Cardiac fibroblast (primary cell): ENCODE data around the gene TNFRSF17.

ENCODE experiments used
- DNase-seq, 2 donors: peaks; one replicate each; pipeline versions ENCODE4 v3.0.0 to v3.0.0-alpha.2; 2010; ENCODE audit warnings: low read depth in 2 of 2
- H3K4me3 ChIP-seq, 2 donors: replicated peaks in 1 of 2; 1 replicate in 1 of 2; 2 replicates in 1 of 2; pipeline ENCODE4 v1.5.1; 2011; ENCODE audit warnings: low read depth in 2 of 2, low read length in 2 of 2, mild to moderate bottlenecking in 2 of 2, moderate library complexity in 1 of 2
- TF ChIP-seq, protein P1 (sequence below): IDR thresholded peaks from one replicate; pipeline ENCODE4 v1.5.1; 2011; ENCODE audit warnings: low read depth, mild to moderate bottlenecking, low read length, inconsistent platforms

The TNFRSF17 gene

GRCh38 chr16:11986521-11987057, 21.6 kb downstream of the TNFRSF17 start:
- TF ChIP-seq, protein P1, sequence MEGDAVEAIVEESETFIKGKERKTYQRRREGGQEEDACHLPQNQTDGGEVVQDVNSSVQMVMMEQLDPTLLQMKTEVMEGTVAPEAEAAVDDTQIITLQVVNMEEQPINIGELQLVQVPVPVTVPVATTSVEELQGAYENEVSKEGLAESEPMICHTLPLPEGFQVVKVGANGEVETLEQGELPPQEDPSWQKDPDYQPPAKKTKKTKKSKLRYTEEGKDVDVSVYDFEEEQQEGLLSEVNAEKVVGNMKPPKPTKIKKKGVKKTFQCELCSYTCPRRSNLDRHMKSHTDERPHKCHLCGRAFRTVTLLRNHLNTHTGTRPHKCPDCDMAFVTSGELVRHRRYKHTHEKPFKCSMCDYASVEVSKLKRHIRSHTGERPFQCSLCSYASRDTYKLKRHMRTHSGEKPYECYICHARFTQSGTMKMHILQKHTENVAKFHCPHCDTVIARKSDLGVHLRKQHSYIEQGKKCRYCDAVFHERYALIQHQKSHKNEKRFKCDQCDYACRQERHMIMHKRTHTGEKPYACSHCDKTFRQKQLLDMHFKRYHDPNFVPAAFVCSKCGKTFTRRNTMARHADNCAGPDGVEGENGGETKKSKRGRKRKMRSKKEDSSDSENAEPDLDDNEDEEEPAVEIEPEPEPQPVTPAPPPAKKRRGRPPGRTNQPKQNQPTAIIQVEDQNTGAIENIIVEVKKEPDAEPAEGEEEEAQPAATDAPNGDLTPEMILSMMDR = no peak
- H3K4me3 ChIP-seq = no peak overlapping the region
- DNase-seq = no peak

GRCh38 chr16:11988258-11988978, 23.4 kb downstream of the TNFRSF17 start:
- TF ChIP-seq, protein P1 = no peak
- no peak overlapping the region for H3K4me3 ChIP-seq
- DNase-seq = no peak

- DNase-seq = no peak
- TF ChIP-seq, protein P1 = no peak
- no peak overlapping the region for H3K4me3 ChIP-seq
Observed at GRCh38 chr16:11990702-11991390, 25.8 kb downstream of the TNFRSF17 start.

GRCh38 chr16:11992008-11992584, 27.1 kb downstream of the TNFRSF17 start:
- TF ChIP-seq, protein P1 = no peak
- DNase-seq = peak in 1 of 2 donors; percentile 16
- H3K4me3 ChIP-seq = no peak overlapping the region

GRCh38 chr16:11992586-11993524, 27.8 kb downstream of the TNFRSF17 start:
- TF ChIP-seq, protein P1 = no peak
- DNase-seq = no peak
- no peak overlapping the region for H3K4me3 ChIP-seq
